Body of pancreas (tissue), 4 donors: ENCODE data around the gene PCBP2. TPM values are rescaled to one million over a fixed set of nuclear protein-coding genes. Genes with fewer than 3 reads are reported as not detected.

Experiments
- ATAC-seq: fragments of 150-250 bp; one replicate; pipeline ENCODE4 v1.9.1; 2016
- DNase-seq, 4 donors: peaks; one replicate each; pipeline ENCODE4 v3.0.0-alpha.2; 2019
- H3K27ac ChIP-seq, 4 donors: fragments of 200-600 bp; sonication (generic); 1 replicate in 3 of 4; 2 replicates in 1 of 4; pipeline versions ENCODE4 v1.5.1 to v1.6.1; 2016 to 2019; ENCODE audit warnings: mild to moderate bottlenecking in 1 of 4, mixed read lengths in 1 of 4, moderate library complexity in 1 of 4
- H3K27me3 ChIP-seq, 2 donors: fragments of 200-600 bp; sonication (generic); one replicate each; pipeline ENCODE4 v1.6.0; 2016; ENCODE audit warnings: mild to moderate bottlenecking in 1 of 2
- H3K36me3 ChIP-seq, 2 donors: fragments of 200-600 bp; sonication (generic); replicated peaks in 1 of 2; 2 replicates each; pipeline ENCODE4 v1.5.1; 2016; ENCODE audit warnings: low read depth in 2 of 2; ENCODE audit not compliant: insufficient read depth in 1 of 2
- H3K4me1 ChIP-seq: fragments of 200-600 bp; sonication (generic); one replicate; pipeline ENCODE4 v1.6.0; 2016
- H3K4me3 ChIP-seq, 2 donors: fragments of 200-600 bp; sonication (generic); 1 replicate in 1 of 2; 2 replicates in 1 of 2; pipeline ENCODE4 v1.5.1; 2016 to 2019
- H3K9me3 ChIP-seq, 3 donors: fragments of 200-600 bp; sonication (generic); 1 replicate in 2 of 3; 2 replicates in 1 of 3; pipeline ENCODE4 v1.5.1; 2016
- CTCF ChIP-seq, 7 experiments: fragments of 450-650 bp in 4 of 7; fragments of 200-600 bp in 3 of 7; sonication (generic) in 3 of 7; IDR thresholded peaks; one replicate each; pipeline ENCODE4 v1.5.1; 2016 to 2019; ENCODE audit warnings: antibody characterized with exemption in 7 of 7
- POLR2A ChIP-seq, 3 donors: fragments of 450-650 bp; IDR thresholded peaks; one replicate each; pipeline ENCODE4 v1.6.1; 2016; ENCODE audit warnings: antibody characterized with exemption in 3 of 3, mild to moderate bottlenecking in 2 of 3
- WGBS, 2 donors: methylation state at CpG; one replicate each; pipeline ENCODE4 v1.1.5; 2017; 5-methylcytosine and 5-hydroxymethylcytosine counted together
- intact Hi-C: fragments of 100-400 bp; cut with DNase I; formaldehyde crosslinking; loops from one replicate; pipeline ENCODE4 v1.15.1; 2023
- small RNA-seq: library from RNA; depleted of rRNA; stranded (forward); fragments of <200 nt; gene quantifications from one replicate; pipeline ENCODE3, GENCODE V24; 2016
- total RNA-seq, 2 donors: library from RNA; depleted of rRNA; stranded (reverse); fragments of >200 nt; gene quantifications; one replicate each; pipeline ENCODE4 v1.1.0, GENCODE V29; 2016

The PCBP2 gene
- total RNA-seq, 2 donors from 2014 or later = 226 to 308 TPM

DNA sequence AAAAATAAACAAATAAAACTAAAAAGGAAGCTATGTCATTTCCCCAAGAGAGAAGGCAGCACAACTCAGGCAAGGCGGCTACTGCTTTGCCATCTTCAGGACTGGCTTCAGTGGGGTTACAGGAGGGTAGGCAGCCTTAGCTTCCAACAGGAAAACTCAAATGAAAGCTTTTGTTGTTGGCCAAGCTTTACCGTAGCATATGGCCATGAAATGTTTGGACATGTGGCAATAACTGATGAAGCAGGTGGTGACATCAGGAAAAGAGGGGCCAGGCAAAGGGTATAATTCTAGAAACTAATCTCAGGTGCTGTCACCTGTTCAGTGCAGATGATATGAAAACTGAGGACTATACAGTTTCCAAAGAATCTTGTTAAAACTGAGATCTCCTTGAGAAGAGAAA is 78.2 kb downstream of the PCBP2 start:
- peaks cover 11 to 42% of the 10 kb centered on the region in 2 donors for H3K36me3 ChIP-seq

More for the DNA sequence above, 78.2 kb downstream of the PCBP2 start:
- Histone ChIP-seq H3K27me3 (no peaks in the 10 kb centered on the region), H3K4me3 (no peak overlapping the region), H3K27ac (no peak overlapping the region), H3K4me1 (peaks cover 12% of the 10 kb centered on the region), H3K9me3 (no peaks in the 10 kb centered on the region)
- intact Hi-C loops = no loop called here
- DNase-seq (no peak), ATAC-seq (no peak)
- WGBS, 2 donors = 90 to 92% methylated on average over 2 of the region's 2 CpGs
- TF ChIP-seq POLR2A (IDR thresholded peaks at IDR 0.05) (no peak), CTCF (IDR thresholded peaks at IDR 0.05) (no peak)

Small RNAs within 50 kb of the gene (small RNA-seq; reads per million reads assigned to genes)
- gene AC023509.3 = not detected

Other genes with a start within 250 kb of the PCBP2 start
- gene ITGB7, start 244.9 kb upstream of the PCBP2 start, total RNA-seq = 1 to 10 TPM; 2.3 to 4.9 TPM
- gene RARG, start 219.9 kb upstream of the PCBP2 start, total RNA-seq = 10 to 100 TPM in 1 of 2 donors, 1 to 10 TPM in 1; 9.2 to 11.7 TPM
- gene ESPL1, start 183.8 kb upstream of the PCBP2 start, total RNA-seq = not detected
- gene PFDN5, start 156.6 kb upstream of the PCBP2 start, total RNA-seq = 100 to 1,000 TPM; 337 to 403 TPM
- 10 to 100 TPM; 25.4 to 25.7 TPM for gene MYG1, start 152.4 kb upstream of the PCBP2 start, total RNA-seq
- gene AAAS, start 130.5 kb upstream of the PCBP2 start, total RNA-seq = 10 to 100 TPM; 40.0 to 53.7 TPM
- not detected for gene SP7, start 115.7 kb upstream of the PCBP2 start, total RNA-seq
- 10 to 100 TPM; 16.8 to 24.6 TPM for gene SP1, start 71.9 kb upstream of the PCBP2 start, total RNA-seq
- 10 to 100 TPM in 1 of 2 donors, 1 to 10 TPM in 1; 2.3 to 10.6 TPM for gene AMHR2, start 28.2 kb upstream of the PCBP2 start, total RNA-seq
- gene PRR13, start 10.4 kb upstream of the PCBP2 start, total RNA-seq = 10 to 100 TPM; 18.5 to 43.8 TPM
- 10 to 100 TPM; 10.9 to 34.6 TPM for gene MAP3K12, start 47.4 kb downstream of the PCBP2 start, total RNA-seq
- gene TARBP2, start 49.2 kb downstream of the PCBP2 start, total RNA-seq = 10 to 100 TPM; 36.6 to 66.9 TPM
- gene NPFF, start 55.4 kb downstream of the PCBP2 start, total RNA-seq = not detected
- gene ATF7, start 174.3 kb downstream of the PCBP2 start, total RNA-seq = 10 to 100 TPM; 12.9 to 21.3 TPM
- gene ATP5MC2, start 224.0 kb downstream of the PCBP2 start, total RNA-seq = 100 to 1,000 TPM in 1 of 2 donors, 10 to 100 TPM in 1; 94.3 to 143 TPM